GM19455 (cell line): ENCODE measurements around the gene MAPKAPK5.
"Not testable (repeated sequence)": the region's sequence is repeated elsewhere in the genome, so short reads cannot be mapped to it uniquely, and the experiment has no call there.

Source experiments
- ATAC-seq: cut with Tn5 transposase; IDR thresholded peaks from one replicate; pipeline ENCODE4 v1.9.1; 2021; ENCODE audit not compliant: unreplicated experiment

MAPKAPK5 gene

GRCh38 chr12:111826992-111827391, 15.0 kb upstream of the MAPKAPK5 start:
- ATAC-seq: no peak

- ATAC-seq: no peak
Observed at GRCh38 chr12:111827907-111828306, 14.1 kb upstream of the MAPKAPK5 start.

- ATAC-seq: no peak
Observed at GRCh38 chr12:111828338-111828979, 13.6 kb upstream of the MAPKAPK5 start.

GRCh38 chr12:111829635-111830034, 12.4 kb upstream of the MAPKAPK5 start:
- ATAC-seq: not testable (repeated sequence)

- ATAC-seq: not testable (repeated sequence)
Observed at GRCh38 chr12:111834740-111835386, 7.2 kb upstream of the MAPKAPK5 start.

- ATAC-seq: not testable (repeated sequence)
Observed at GRCh38 chr12:111835531-111836181, 6.4 kb upstream of the MAPKAPK5 start.

- no peak for ATAC-seq
Observed at GRCh38 chr12:111838353-111838752, 3.7 kb upstream of the MAPKAPK5 start.

GRCh38 chr12:111840807-111841206, 1.2 kb upstream of the MAPKAPK5 start:
- no peak for ATAC-seq

GRCh38 chr12:111841236-111841749, 735 bp upstream of the MAPKAPK5 start:
- no peak for ATAC-seq

- ATAC-seq: peak; percentile 36
Observed at GRCh38 chr12:111842556-111843396, 748 bp downstream of the MAPKAPK5 start.

GRCh38 chr12:111846016-111846415, 4.0 kb downstream of the MAPKAPK5 start:
- no peak for ATAC-seq

GRCh38 chr12:111850526-111850925, 8.5 kb downstream of the MAPKAPK5 start:
- ATAC-seq: no peak

GRCh38 chr12:111858186-111858585, 16.2 kb downstream of the MAPKAPK5 start:
- ATAC-seq: no peak

GRCh38 chr12:111858778-111859177, 16.8 kb downstream of the MAPKAPK5 start:
- ATAC-seq: no peak

GRCh38 chr12:111864913-111865312, 22.9 kb downstream of the MAPKAPK5 start:
- ATAC-seq: no peak

GRCh38 chr12:111867531-111867930, 25.5 kb downstream of the MAPKAPK5 start:
- ATAC-seq: no peak

- no peak for ATAC-seq
Observed at GRCh38 chr12:111868676-111869588, 26.9 kb downstream of the MAPKAPK5 start.

GRCh38 chr12:111869671-111870070, 27.6 kb downstream of the MAPKAPK5 start:
- ATAC-seq: no peak

GRCh38 chr12:111870216-111870615, 28.2 kb downstream of the MAPKAPK5 start:
- no peak for ATAC-seq

- ATAC-seq: no peak
Observed at GRCh38 chr12:111870706-111871105, 28.7 kb downstream of the MAPKAPK5 start.
